ENCODE measurements around the gene GPX6.
A peak's percentile ranks its signal among the peaks of the same experiment; 100 is the strongest.
"Not testable (repeated sequence)": the region's sequence is repeated elsewhere in the genome, so short reads cannot be mapped to it uniquely, and the experiment has no call there.

GPX6 gene

GRCh38 chr6:28474441-28475219 lies 41.0 kb downstream of the GPX6 start:
- Histone ChIP-seq H3K9me3 (ENCODE audit: control insufficient read depth, insufficient read depth, low read depth, low read length) (peaks cover 3% of the 10 kb centered on the region; the same call in 1 of the 2 replicates), H3K4me3 (ENCODE audit: low read depth, low read length) (peak overlapping the region; percentile 69), H3K9ac (ENCODE audit: low read length) (peak overlapping the region; percentile 16), H3K4me1 (ENCODE audit: control insufficient read depth, insufficient read depth, low read length) (no peaks in the 10 kb centered on the region), H3K36me3 (ENCODE audit: control insufficient read depth, insufficient read depth, low read length) (no peaks in the 10 kb centered on the region), H3K27me3 (ENCODE audit: control insufficient read depth, insufficient read depth, low read length) (peaks cover 5% of the 10 kb centered on the region; the same call in 1 of the 2 replicates), H3K27ac (ENCODE audit: low read depth, low read length) (no peak overlapping the region)

GRCh38 chr6:28469153-28469745 lies 46.3 kb downstream of the GPX6 start:
- H3K4me1 ChIP-seq (ENCODE audit: control insufficient read depth, insufficient read depth, low read length); H3K27me3 ChIP-seq (ENCODE audit: control insufficient read depth, insufficient read depth, low read length); H3K9me3 ChIP-seq (ENCODE audit: control insufficient read depth, insufficient read depth, low read depth, low read length); H3K4me3 ChIP-seq (ENCODE audit: low read depth, low read length); H3K36me3 ChIP-seq (ENCODE audit: control insufficient read depth, insufficient read depth, low read length); H3K27ac ChIP-seq (ENCODE audit: low read depth, low read length); H3K9ac ChIP-seq (ENCODE audit: low read length): not testable (repeated sequence)

GRCh38 chr6:28468056-28468455 lies 47.5 kb downstream of the GPX6 start:
- Histone ChIP-seq H3K27me3 (ENCODE audit: control insufficient read depth, insufficient read depth, low read length) (peaks cover 15% of the 10 kb centered on the region), H3K27ac (ENCODE audit: low read depth, low read length) (no peak overlapping the region), H3K4me1 (ENCODE audit: control insufficient read depth, insufficient read depth, low read length) (no peaks in the 10 kb centered on the region), H3K9ac (ENCODE audit: low read length) (no peak overlapping the region), H3K9me3 (ENCODE audit: control insufficient read depth, insufficient read depth, low read depth, low read length) (peaks cover 9% of the 10 kb centered on the region), H3K4me3 (ENCODE audit: low read depth, low read length) (no peak overlapping the region), H3K36me3 (ENCODE audit: control insufficient read depth, insufficient read depth, low read length) (no peaks in the 10 kb centered on the region)

- Histone ChIP-seq H3K4me3 (ENCODE audit: low read depth, low read length) (no peak overlapping the region), H3K27ac (ENCODE audit: low read depth, low read length) (no peak overlapping the region), H3K9ac (ENCODE audit: low read length) (no peak overlapping the region), H3K27me3 (ENCODE audit: control insufficient read depth, insufficient read depth, low read length) (peaks cover 44% of the 10 kb centered on the region), H3K4me1 (ENCODE audit: control insufficient read depth, insufficient read depth, low read length) (no peaks in the 10 kb centered on the region), H3K36me3 (ENCODE audit: control insufficient read depth, insufficient read depth, low read length) (no peaks in the 10 kb centered on the region), H3K9me3 (ENCODE audit: control insufficient read depth, insufficient read depth, low read depth, low read length) (no peaks in the 10 kb centered on the region)
Observed at GRCh38 chr6:28462401-28462800, 53.2 kb downstream of the GPX6 start.

GRCh38 chr6:28458568-28458967 lies 57.0 kb downstream of the GPX6 start:
- Histone ChIP-seq H3K9ac (ENCODE audit: low read length) (no peak overlapping the region), H3K4me1 (ENCODE audit: control insufficient read depth, insufficient read depth, low read length) (no peaks in the 10 kb centered on the region), H3K27me3 (ENCODE audit: control insufficient read depth, insufficient read depth, low read length) (peaks cover 42% of the 10 kb centered on the region), H3K9me3 (ENCODE audit: control insufficient read depth, insufficient read depth, low read depth, low read length) (no peaks in the 10 kb centered on the region), H3K27ac (ENCODE audit: low read depth, low read length) (no peak overlapping the region), H3K36me3 (ENCODE audit: control insufficient read depth, insufficient read depth, low read length) (no peaks in the 10 kb centered on the region), H3K4me3 (ENCODE audit: low read depth, low read length) (no peak overlapping the region)
